WI38 (cell line): ENCODE data around the gene RBBP4.

Experiments
- H3K4me3 ChIP-seq: 2 replicates; pipeline ENCODE4 v1.5.1; 2011; ENCODE audit warnings: low read depth, mild to moderate bottlenecking, control low read depth, low read length
- CTCF ChIP-seq: IDR thresholded peaks from 2 replicates; pipeline ENCODE4 v1.5.1; 2012; ENCODE audit warnings: low read depth, mild to moderate bottlenecking, control low read depth, low read length

The RBBP4 gene

GRCh38 chr1:32644426-32644825 lies 6.6 kb upstream of the RBBP4 start:
- TF ChIP-seq CTCF = no peak
- no peak overlapping the region for H3K4me3 ChIP-seq

DNA sequence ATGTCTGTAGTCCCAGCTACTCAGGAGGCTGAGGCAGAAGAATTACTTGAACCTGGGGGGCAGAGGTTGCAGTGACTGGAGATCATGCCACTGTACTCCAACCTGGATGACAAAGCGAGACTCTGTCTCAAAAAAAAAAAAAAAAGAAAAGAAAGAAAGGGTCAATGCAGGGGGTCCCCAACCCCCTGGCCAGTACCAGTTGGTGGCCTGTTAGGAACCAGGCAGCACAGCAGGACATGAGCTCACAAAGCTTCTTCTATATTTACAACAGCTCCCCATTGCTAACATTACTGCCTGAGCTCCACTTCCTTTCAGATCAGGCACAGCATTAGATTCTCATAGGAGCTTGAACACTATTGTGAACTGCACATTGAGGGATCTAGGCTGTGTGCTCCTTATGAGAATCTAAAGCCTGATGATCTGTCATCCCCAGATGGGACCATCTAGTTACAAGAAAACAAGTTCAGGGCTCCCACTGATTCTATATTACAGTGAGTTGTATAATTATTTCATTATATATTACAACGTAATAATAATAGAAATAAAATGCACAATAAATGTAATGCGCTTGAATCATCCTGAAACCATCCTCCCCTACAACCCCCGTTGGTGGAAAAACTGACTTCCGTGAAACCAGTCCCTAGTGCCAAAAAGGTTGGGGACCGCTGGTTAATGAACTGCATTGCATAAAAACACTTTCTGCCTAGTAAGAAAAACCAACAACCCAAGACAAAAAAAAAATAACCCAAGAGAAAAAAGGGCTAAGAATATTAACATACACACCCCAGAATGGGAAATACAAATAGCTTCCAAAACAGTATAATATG lies 3.5 kb upstream of the RBBP4 start:
- TF ChIP-seq CTCF = no peak
- H3K4me3 ChIP-seq = no peak overlapping the region

DNA sequence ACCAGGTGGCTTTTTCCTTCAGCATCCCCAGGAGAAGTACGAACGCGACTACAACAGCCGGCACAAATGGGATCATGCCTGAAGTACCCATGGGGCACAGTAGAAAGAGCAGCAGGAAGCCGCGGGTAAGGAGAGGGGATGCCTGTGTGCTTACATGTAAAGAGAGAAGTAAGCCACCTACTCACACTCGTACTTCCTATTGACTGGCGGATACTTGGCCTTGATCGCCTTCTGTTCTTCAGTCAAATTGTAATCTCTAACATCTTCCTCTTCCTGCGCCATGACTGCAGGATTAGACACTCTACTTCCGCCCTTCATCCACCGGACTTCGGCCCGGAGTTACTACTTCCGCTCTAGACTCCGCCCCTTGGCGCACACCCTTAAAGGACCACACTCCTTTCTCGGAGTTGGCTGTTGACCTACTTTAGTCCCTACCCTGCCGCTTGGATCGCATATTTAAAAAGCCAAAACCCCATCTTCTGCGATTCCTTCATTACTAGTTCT lies 708 bp upstream of the RBBP4 start, which contains the start of gene ZBTB8OS:
TSS of gene ZBTB8OS (minus strand) at position 303 of the 504 bp plus-strand sequence. CDS start at position 282, 21 bp downstream.
- H3K4me3 ChIP-seq = peak within 1 kb of the TSS; percentile 75
- TF ChIP-seq CTCF = no peak

GRCh38 chr1:32651461-32652073 lies 559 bp downstream of the RBBP4 start:
- no peak for TF ChIP-seq CTCF

DNA sequence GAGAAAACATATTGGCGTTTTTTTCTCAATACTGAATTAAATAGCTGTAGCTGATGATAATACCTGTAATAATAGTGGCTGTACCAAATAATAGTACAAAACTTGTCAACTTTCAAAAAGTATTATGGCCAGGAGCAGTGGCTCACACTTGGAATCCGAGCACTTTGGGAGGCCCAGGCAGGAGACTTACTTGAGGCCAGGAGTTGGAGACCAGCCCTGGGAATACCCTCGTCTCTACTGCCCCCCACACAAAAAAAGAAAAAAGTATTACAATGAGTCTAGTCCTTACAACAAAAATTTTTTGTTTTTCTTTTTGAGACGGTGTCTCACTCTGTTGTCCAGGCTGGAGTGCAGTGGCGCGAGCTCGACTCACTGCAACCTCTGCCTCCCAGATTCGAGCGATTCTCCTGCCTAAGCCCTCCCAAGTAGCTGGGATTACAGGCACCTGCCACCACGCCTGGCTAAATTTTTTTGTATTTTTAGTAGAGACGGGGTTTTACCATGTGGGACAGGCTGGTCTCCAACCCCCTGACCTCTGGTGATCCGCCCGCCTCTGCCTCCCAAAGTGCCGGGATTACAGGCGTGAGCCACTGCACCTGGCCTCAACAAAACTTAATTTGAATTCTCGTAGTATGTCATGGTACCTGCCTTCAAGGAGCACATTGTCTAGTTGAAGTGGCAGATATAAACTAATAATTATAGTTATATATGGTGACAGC lies 1.4 kb downstream of the RBBP4 start:
- TF ChIP-seq CTCF = no peak
- peak overlapping the region; percentile 75 for H3K4me3 ChIP-seq

More at GRCh38 chr1:32651461-32652073, 559 bp downstream of the RBBP4 start:
- H3K4me3 ChIP-seq = peak overlapping the region; percentile 75

GRCh38 chr1:32659581-32659980 lies 8.6 kb downstream of the RBBP4 start:
- TF ChIP-seq CTCF = no peak
- H3K4me3 ChIP-seq = no peak overlapping the region
